PFSK-1 (cell line): Measurements from ENCODE around the gene CACNA1D.

Experiments used
- SIN3A ChIP-seq: IDR thresholded peaks from 2 replicates; pipeline ENCODE4 v1.6.1; 2012; ENCODE audit warnings: mild to moderate bottlenecking, low read length, moderate library complexity, borderline replicate concordance; ENCODE audit not compliant: insufficient read depth
- TF ChIP-seq, protein P1 (sequence below), 2 experiments: IDR thresholded peaks; 2 replicates each; pipeline versions ENCODE4 v1.6.1 to v1.8.0; 2011 to 2012; ENCODE audit warnings: low read depth in 2 of 2, low read length in 2 of 2, control low read depth in 1 of 2, inconsistent platforms in 1 of 2, mild to moderate bottlenecking in 1 of 2, moderate library complexity in 1 of 2; ENCODE audit not compliant: insufficient read depth in 1 of 2

DNA sequence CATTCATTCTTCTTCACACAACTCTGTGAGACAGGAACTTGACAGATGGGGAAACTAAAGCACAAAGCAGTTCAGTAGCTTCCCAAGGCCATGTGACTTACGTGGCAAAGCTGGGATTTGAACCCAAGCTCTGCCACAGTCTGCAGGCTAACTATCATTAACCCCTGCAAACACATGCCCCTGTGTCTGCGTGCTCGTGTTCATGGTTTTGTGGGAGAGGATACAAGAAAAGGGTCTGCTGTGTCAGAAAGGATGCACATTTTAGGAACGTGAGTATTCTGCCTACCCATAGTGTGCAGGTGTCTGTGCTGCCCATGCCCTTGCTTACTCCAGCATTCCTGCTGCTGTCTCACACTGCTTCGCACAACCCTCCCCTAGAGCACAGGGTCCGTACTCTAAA, 214.8 kb downstream of the CACNA1D start:
- TF ChIP-seq, protein P1, sequence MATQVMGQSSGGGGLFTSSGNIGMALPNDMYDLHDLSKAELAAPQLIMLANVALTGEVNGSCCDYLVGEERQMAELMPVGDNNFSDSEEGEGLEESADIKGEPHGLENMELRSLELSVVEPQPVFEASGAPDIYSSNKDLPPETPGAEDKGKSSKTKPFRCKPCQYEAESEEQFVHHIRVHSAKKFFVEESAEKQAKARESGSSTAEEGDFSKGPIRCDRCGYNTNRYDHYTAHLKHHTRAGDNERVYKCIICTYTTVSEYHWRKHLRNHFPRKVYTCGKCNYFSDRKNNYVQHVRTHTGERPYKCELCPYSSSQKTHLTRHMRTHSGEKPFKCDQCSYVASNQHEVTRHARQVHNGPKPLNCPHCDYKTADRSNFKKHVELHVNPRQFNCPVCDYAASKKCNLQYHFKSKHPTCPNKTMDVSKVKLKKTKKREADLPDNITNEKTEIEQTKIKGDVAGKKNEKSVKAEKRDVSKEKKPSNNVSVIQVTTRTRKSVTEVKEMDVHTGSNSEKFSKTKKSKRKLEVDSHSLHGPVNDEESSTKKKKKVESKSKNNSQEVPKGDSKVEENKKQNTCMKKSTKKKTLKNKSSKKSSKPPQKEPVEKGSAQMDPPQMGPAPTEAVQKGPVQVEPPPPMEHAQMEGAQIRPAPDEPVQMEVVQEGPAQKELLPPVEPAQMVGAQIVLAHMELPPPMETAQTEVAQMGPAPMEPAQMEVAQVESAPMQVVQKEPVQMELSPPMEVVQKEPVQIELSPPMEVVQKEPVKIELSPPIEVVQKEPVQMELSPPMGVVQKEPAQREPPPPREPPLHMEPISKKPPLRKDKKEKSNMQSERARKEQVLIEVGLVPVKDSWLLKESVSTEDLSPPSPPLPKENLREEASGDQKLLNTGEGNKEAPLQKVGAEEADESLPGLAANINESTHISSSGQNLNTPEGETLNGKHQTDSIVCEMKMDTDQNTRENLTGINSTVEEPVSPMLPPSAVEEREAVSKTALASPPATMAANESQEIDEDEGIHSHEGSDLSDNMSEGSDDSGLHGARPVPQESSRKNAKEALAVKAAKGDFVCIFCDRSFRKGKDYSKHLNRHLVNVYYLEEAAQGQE (IDR thresholded peaks at IDR 0.05; ENCODE audit: insufficient read depth in 1 of 2, low read depth in 2 of 2, low read length in 2 of 2): no peak
- TF ChIP-seq SIN3A: no peak
